Lung (tissue), 12 donors: ENCODE measurements around the gene TRAPPC12. TPM values are rescaled to one million over a fixed set of nuclear protein-coding genes. Genes with fewer than 3 reads are reported as not detected.

Experiments used
- ATAC-seq: fragments of 200-7000 bp; cut with Tn5 transposase; one replicate; pipeline ENCODE4 v1.9.1; 2020; ENCODE audit warnings: moderate number of reproducible peaks; ENCODE audit not compliant: insufficient read depth, low FRiP score
- DNase-seq, 3 donors: peaks; one replicate each; pipeline ENCODE4 v3.0.0-alpha.2; 2013 to 2017
- H3K27ac ChIP-seq, 2 donors: one replicate each; pipeline ENCODE4 v1.5.1; 2013; ENCODE audit warnings: mild to moderate bottlenecking in 2 of 2, moderate library complexity in 2 of 2, control low read depth in 1 of 2, inconsistent platforms in 1 of 2, low read depth in 1 of 2, low read length in 1 of 2
- H3K27me3 ChIP-seq, 3 donors: one replicate each; pipeline ENCODE4 v1.5.1; 2013; ENCODE audit warnings: low read length in 2 of 3; ENCODE audit not compliant: control insufficient read depth in 3 of 3, insufficient read depth in 3 of 3
- H3K36me3 ChIP-seq, 4 donors: one replicate each; pipeline ENCODE4 v1.5.1; 2013; ENCODE audit warnings: low read length in 4 of 4, mild to moderate bottlenecking in 1 of 4, moderate library complexity in 1 of 4; ENCODE audit not compliant: control insufficient read depth in 4 of 4, insufficient read depth in 4 of 4
- H3K4me1 ChIP-seq, 5 donors: one replicate each; pipeline ENCODE4 v1.5.1; 2013; ENCODE audit warnings: low read length in 5 of 5, mild to moderate bottlenecking in 2 of 5, moderate library complexity in 1 of 5; ENCODE audit not compliant: control insufficient read depth in 5 of 5, insufficient read depth in 5 of 5
- H3K4me3 ChIP-seq: one replicate; pipeline ENCODE4 v1.5.1; 2013; ENCODE audit warnings: mild to moderate bottlenecking, control low read depth, moderate library complexity
- H3K9ac ChIP-seq, 2 donors: one replicate each; pipeline ENCODE4 v1.5.1; 2013; ENCODE audit warnings: low read length in 2 of 2, control low read depth in 1 of 2; ENCODE audit not compliant: insufficient read depth in 1 of 2
- H3K9me3 ChIP-seq, 4 donors: one replicate each; pipeline ENCODE4 v1.5.1; 2013; ENCODE audit warnings: low read length in 3 of 4, mild to moderate bottlenecking in 1 of 4, moderate library complexity in 1 of 4; ENCODE audit not compliant: control insufficient read depth in 4 of 4, insufficient read depth in 3 of 4
- WGBS, 2 donors: extraction: QIAGEN DNeasy Blood & Tissue Kit; methylation state at CpG; one replicate each; pipeline ENCODE4 v1.1.7; 2013; 5-methylcytosine and 5-hydroxymethylcytosine counted together
- polyA plus RNA-seq, 2 donors: library from polyadenylated mRNA; stranded (reverse); fragments of 200-250 nt; gene quantifications; one replicate each; pipeline ENCODE4 v1.2.1, GENCODE V29; 2013
- total RNA-seq, 2 donors: library from RNA; depleted of rRNA in 1 of 2; stranded (reverse); fragments of >200 nt in 1 of 2; gene quantifications; one replicate each; pipeline ENCODE4 v1.2.1, GENCODE V29; 2014 to 2021
- TF ChIP-seq, protein P1 (sequence below): IDR thresholded peaks from 2 replicates; pipeline ENCODE4 v1.5.1; 2012; ENCODE audit warnings: mild to moderate bottlenecking; ENCODE audit errors: control extremely low read depth, extremely low read depth
- donor health status: control.
- donor health status: control.
- donor health status: Bipolar disorder and iron deficiency.
- donor health status: healthy.
- donor health status: DM: yes; HTN: yes; CAD: no.

The TRAPPC12 gene
- total and polyA plus RNA-seq, 4 donors: 49.9 to 117 (median 91.0) TPM

DNA sequence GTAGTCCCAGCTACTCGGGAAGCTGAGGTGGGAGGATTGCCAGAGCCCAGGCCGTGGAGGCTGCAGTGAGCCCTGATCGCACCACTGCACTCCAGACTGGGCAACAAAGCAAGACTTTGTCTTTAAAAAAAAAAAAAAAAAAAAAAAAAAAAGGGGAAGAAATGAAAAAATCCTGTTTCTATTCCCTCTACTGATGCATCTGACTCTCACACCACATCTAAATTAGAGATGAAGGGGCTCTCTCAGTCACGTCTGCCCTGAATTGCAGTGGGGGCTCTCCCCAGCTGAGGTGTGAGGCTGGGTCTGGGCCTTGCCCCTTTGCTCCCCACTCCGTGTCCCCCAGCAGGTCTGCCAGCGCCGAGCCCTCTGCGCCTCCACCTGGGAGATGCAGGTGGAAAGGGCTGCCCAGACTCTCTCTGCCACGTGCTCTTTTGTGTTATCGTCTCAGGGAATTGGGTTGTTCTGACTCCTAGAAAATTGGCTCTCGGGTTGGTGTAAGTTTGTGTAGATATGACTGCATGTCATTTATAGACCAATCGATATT is 30.2 kb downstream of the TRAPPC12 start:
- TF ChIP-seq, protein P1, sequence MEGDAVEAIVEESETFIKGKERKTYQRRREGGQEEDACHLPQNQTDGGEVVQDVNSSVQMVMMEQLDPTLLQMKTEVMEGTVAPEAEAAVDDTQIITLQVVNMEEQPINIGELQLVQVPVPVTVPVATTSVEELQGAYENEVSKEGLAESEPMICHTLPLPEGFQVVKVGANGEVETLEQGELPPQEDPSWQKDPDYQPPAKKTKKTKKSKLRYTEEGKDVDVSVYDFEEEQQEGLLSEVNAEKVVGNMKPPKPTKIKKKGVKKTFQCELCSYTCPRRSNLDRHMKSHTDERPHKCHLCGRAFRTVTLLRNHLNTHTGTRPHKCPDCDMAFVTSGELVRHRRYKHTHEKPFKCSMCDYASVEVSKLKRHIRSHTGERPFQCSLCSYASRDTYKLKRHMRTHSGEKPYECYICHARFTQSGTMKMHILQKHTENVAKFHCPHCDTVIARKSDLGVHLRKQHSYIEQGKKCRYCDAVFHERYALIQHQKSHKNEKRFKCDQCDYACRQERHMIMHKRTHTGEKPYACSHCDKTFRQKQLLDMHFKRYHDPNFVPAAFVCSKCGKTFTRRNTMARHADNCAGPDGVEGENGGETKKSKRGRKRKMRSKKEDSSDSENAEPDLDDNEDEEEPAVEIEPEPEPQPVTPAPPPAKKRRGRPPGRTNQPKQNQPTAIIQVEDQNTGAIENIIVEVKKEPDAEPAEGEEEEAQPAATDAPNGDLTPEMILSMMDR: no peak
- no peaks in the 10 kb centered on the region for H3K9me3 ChIP-seq
- WGBS, 2 donors: 97 to 98% methylated on average over 12 of the region's 12 CpGs
- ATAC-seq (no peak), DNase-seq (no peak)
- no peak overlapping the region for H3K27ac ChIP-seq
- H3K4me3 ChIP-seq: no peak overlapping the region
- H3K36me3 ChIP-seq: peaks cover 0 to 10% (median 6%) of the 10 kb centered on the region in 4 donors
- H3K9ac ChIP-seq: no peak overlapping the region
- no peaks in the 10 kb centered on the region for H3K27me3 ChIP-seq
- peaks cover 0 to 4% (median 0%) of the 10 kb centered on the region in 5 donors for H3K4me1 ChIP-seq

DNA sequence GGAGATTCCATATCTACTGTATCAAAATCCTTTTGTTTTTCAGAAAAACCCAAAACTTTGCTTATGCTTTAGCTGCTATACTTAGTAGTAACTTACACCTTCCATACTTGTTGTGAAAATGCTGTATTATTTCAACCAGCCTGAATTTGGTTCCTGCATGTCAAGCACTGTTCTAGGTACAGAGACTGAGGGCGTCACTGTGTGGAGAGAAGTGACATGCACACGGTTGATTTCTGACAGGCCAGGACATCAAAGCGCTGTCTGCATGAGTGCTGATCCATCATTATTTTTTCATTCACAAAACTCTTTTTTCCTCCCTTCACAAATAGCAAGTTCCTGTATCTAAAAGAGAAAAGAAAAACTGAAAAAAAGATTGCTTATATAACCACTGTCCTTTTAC is 31.6 kb downstream of the TRAPPC12 start:
- Histone ChIP-seq H3K9ac (no peak overlapping the region), H3K9me3 (no peaks in the 10 kb centered on the region), H3K4me3 (no peak overlapping the region), H3K27me3 (no peaks in the 10 kb centered on the region), H3K4me1 (peaks cover 0 to 4% (median 0%) of the 10 kb centered on the region in 5 donors), H3K36me3 (peaks cover 0 to 12% (median 7%) of the 10 kb centered on the region in 4 donors), H3K27ac (no peak overlapping the region)
- TF ChIP-seq, protein P1: no peak
- WGBS, 2 donors: 85 to 90% methylated on average over 3 of the region's 3 CpGs
- DNase-seq (no peak), ATAC-seq (no peak)

DNA sequence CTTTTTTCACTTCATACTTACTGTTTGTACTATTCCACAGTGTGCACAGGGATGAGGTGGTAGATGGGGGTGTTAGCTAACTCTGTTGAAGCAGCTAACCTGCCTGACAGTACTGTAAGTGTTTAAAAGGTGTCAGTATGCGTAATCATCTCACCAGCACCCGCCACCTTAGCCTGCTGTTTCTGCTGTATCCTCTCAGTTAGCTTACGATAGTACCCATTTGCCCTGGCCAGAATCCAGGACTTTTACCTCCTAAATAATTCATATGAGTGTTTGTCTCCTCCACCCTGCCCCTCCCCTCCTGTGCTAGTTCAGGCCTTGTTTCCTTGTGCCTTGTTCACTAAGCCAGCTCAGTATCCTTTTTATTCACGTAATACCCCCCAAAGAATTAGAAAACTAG is 34.2 kb downstream of the TRAPPC12 start:
- Histone ChIP-seq H3K9ac (no peak overlapping the region), H3K27ac (no peak overlapping the region), H3K27me3 (no peaks in the 10 kb centered on the region), H3K4me3 (no peak overlapping the region), H3K36me3 (peaks cover 0 to 17% (median 7%) of the 10 kb centered on the region in 4 donors), H3K9me3 (no peaks in the 10 kb centered on the region), H3K4me1 (peaks cover 0 to 1% (median 0%) of the 10 kb centered on the region in 5 donors)
- ATAC-seq (no peak), DNase-seq (no peak)
- TF ChIP-seq, protein P1: no peak
- WGBS, 2 donors: 91 to 95% methylated on average over 4 of the region's 4 CpGs
